ENCODE measurements around the gene NTRK2.

NTRK2 gene

DNA sequence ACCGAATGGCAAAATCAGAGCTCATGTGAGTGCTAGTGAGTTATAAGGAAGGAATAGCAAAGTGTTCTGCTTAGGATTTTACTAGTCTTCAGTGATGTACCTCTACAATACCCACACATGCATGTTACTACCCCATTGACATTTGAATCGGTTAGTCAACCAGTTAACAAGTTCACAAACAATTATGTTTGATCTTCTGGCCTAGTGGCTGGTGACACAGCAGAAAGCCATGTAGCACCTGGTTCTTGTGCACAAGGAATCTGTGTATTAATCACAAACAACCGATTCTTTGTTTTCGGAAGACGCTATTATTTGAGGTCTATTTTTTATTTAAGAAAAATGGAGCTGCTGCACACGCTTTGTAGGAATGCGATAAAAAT lies 41.9 kb downstream of the NTRK2 start:
- POLR2A ChIA-PET = no interaction called here
- DNase-seq (ENCODE audit: extremely low spot score) = no peak
- TF ChIP-seq, protein P1, sequence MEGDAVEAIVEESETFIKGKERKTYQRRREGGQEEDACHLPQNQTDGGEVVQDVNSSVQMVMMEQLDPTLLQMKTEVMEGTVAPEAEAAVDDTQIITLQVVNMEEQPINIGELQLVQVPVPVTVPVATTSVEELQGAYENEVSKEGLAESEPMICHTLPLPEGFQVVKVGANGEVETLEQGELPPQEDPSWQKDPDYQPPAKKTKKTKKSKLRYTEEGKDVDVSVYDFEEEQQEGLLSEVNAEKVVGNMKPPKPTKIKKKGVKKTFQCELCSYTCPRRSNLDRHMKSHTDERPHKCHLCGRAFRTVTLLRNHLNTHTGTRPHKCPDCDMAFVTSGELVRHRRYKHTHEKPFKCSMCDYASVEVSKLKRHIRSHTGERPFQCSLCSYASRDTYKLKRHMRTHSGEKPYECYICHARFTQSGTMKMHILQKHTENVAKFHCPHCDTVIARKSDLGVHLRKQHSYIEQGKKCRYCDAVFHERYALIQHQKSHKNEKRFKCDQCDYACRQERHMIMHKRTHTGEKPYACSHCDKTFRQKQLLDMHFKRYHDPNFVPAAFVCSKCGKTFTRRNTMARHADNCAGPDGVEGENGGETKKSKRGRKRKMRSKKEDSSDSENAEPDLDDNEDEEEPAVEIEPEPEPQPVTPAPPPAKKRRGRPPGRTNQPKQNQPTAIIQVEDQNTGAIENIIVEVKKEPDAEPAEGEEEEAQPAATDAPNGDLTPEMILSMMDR (IDR thresholded peaks at IDR 0.05; ENCODE audit: control extremely low read depth, extremely low read depth, low read depth, missing control alignments) = no peak
- CTCF ChIA-PET = no interaction called here

DNA sequence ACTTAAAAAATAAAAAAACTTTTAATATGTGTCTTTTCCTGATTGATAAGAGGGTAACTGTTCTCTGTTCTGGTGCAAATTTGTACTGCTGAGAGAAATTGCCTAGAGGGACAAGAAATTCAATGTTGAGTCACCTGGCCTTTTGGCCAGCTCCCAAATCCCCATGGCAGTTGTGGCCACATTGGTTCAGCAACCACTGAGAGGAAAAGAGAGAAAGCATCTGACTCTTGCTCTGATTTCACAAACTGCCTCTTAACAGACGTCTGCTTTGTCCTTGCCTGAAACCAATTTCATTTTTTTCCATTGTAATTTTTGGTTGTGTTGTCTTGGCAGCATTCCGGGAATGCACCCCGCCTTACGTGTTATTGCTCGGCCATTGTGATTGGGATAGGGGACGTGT lies 42.4 kb downstream of the NTRK2 start:
- POLR2A ChIA-PET = no interaction called here
- CTCF ChIA-PET = no interaction called here
- DNase-seq (ENCODE audit: extremely low spot score) = no peak
- TF ChIP-seq, protein P1 (IDR thresholded peaks at IDR 0.05; ENCODE audit: control extremely low read depth, extremely low read depth, low read depth, missing control alignments) = no peak

DNA sequence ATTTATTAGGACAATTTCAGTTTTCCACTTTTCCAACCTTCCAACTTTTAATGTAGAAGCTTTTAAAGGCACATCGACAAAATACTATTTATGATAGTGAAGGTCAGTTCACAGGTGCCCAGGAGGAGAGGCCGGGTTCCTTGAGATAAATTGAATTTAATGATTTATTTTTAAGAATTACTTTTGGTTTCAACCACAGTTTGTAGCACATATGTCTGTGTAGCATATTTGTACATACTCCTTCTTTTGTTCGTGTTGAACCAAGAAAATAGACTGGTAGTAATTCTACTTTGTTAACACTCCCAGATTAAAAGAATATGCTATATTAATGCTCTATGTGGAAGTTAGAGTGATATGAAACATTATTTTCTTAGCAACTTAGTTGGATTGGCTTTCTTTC lies 46.7 kb downstream of the NTRK2 start:
- CTCF ChIA-PET = interaction anchor here (2.3 kb wide), 1 partner anchor 18 kb away, joined by 9 read pairs; no protein-coding TSS in a partner anchor

DNA sequence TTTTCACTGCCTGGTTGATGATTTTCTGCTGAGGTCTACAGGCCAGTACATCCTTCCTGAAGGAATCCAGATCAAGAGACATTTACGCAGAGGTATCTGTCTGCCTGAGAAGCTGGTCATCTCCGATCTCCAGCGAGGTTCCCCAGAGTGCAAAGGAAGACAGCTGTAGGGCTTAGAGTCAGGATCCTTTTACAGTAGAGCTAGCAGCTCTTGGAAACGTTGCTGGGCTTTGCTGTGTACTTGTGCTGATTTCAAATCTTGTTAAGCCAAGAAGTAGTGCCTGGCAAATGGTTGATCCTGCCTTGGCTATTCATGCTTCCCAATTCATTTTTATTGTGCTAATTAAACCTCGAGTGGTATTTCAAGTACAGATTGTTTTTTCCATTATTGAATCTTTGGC lies 48.9 kb downstream of the NTRK2 start:
- TF ChIP-seq, protein P1 (IDR thresholded peaks at IDR 0.05; ENCODE audit: control extremely low read depth, extremely low read depth, low read depth, missing control alignments) = no peak
- POLR2A ChIA-PET = no interaction called here
- DNase-seq (ENCODE audit: extremely low spot score) = no peak
- CTCF ChIA-PET = interaction anchor here (1.6 to 2.4 kb wide), 3 partner anchors 10 to 21 kb away, joined by 4 to 13 read pairs (median 10); no protein-coding TSS in a partner anchor

More for the DNA sequence above, 46.7 kb downstream of the NTRK2 start:
- POLR2A ChIA-PET = no interaction called here
- DNase-seq (ENCODE audit: extremely low spot score) = no peak
- TF ChIP-seq, protein P1 (IDR thresholded peaks at IDR 0.05; ENCODE audit: control extremely low read depth, extremely low read depth, low read depth, missing control alignments) = no peak

DNA sequence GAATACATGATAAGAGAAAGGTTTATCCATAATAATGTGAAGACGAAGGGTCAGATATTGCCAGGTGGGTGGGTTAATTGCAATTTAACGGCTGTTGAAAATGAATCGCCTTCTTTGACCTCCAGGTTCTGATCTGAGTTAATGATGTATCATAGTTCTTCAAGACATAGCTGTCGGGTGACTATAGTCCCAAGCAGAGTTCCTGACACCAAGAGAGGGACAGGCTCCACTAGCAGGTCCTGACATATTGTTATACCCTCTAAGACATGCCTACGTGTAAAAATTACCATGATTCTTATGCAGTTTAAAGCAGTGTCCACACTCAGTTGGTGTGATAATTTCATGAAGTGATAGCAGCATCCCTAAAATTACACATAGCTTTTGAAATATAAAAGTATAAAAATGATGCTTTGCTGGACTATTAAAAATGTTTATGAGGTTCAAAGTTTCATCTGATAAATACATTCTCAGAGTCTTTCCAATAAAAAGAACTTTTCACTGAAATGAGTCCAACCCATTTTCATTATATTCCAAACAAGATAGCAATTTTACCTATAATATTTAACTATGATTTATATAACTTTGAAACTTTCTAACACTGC lies 53.0 kb downstream of the NTRK2 start:
- POLR2A ChIA-PET = no interaction called here
- DNase-seq (ENCODE audit: extremely low spot score) = no peak
- CTCF ChIA-PET = interaction anchor here (1.1 kb wide), 1 partner anchor 12 kb away, joined by 3 read pairs; no protein-coding TSS in a partner anchor
- TF ChIP-seq, protein P1 (IDR thresholded peaks at IDR 0.05; ENCODE audit: control extremely low read depth, extremely low read depth, low read depth, missing control alignments) = no peak

DNA sequence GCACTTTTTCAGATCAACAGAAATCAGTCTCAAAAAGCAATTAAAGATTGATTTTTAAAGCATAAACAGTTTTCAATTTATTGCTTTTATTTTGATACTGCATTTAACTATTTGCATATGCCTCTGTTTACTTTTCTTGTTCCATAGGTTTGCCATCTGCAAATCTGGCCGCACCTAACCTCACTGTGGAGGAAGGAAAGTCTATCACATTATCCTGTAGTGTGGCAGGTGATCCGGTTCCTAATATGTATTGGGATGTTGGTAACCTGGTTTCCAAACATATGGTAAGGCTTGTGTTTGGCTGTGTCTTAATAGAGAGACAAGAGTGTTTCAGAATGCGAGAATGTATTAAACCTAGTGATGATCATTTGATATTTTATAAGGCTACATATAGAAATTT lies 53.9 kb downstream of the NTRK2 start:
- no peak for DNase-seq (ENCODE audit: extremely low spot score)
- POLR2A ChIA-PET = no interaction called here
- TF ChIP-seq, protein P1 (IDR thresholded peaks at IDR 0.05; ENCODE audit: control extremely low read depth, extremely low read depth, low read depth, missing control alignments) = no peak
- CTCF ChIA-PET = interaction anchor here (1.1 kb wide), 1 partner anchor 11 kb away, joined by 3 read pairs; no protein-coding TSS in a partner anchor

Data from GM10248 (cell line).